ENCODE results near the gene RDX. TPM values are rescaled to one million over a fixed set of nuclear protein-coding genes. Genes with fewer than 3 reads are reported as not detected.

Gene RDX
- total RNA-seq, 1 experiment from 2014 or later, result 77.4 TPM

GRCh38 chr11:110242188-110242587, 54.2 kb downstream of the RDX start (continued):
- TF ChIP-seq ERG (CRISPR knock-in tag; IDR thresholded peaks at IDR 0.05) (no peak), MLX (CRISPR knock-in tag; IDR thresholded peaks at IDR 0.05) (no peak), ZNF532 (CRISPR knock-in tag; IDR thresholded peaks at IDR 0.05; ENCODE audit: borderline replicate concordance) (no peak), ZNF423 (CRISPR knock-in tag; IDR thresholded peaks at IDR 0.05) (no peak), USF2 (CRISPR knock-in tag; IDR thresholded peaks at IDR 0.05) (no peak), TP53 (CRISPR knock-in tag; IDR thresholded peaks at IDR 0.05) (no peak)

GRCh38 chr11:110235966-110236365, 60.4 kb downstream of the RDX start:
- no peaks in the 10 kb centered on the region for H3K27me3 Mint-ChIP-seq (ENCODE audit: low read depth)
- H3K4me1 Mint-ChIP-seq, result no peaks in the 10 kb centered on the region
- no peak for ATAC-seq
- H3K4me3 Mint-ChIP-seq, result no peak overlapping the region
- peaks cover 47% of the 10 kb centered on the region for H3K36me3 Mint-ChIP-seq
- H3K9me3 Mint-ChIP-seq, result no peaks in the 10 kb centered on the region
- ChIA-PET POLR2A (no interaction called here), CTCF (no interaction called here)
- no peak overlapping the region for H3K27ac Mint-ChIP-seq
- no peak for DNase-seq (ENCODE audit: low spot score)
- TF ChIP-seq ZNF317 (CRISPR knock-in tag; IDR thresholded peaks at IDR 0.05; ENCODE audit: borderline replicate concordance, low read depth) (no peak), FOXP4 (CRISPR knock-in tag; IDR thresholded peaks at IDR 0.05) (no peak), IRF2 (CRISPR knock-in tag; IDR thresholded peaks at IDR 0.05; ENCODE audit: borderline replicate concordance, low read depth) (no peak), E2F5 (CRISPR knock-in tag; IDR thresholded peaks at IDR 0.05) (no peak), ZNF512 (CRISPR knock-in tag; IDR thresholded peaks at IDR 0.05; ENCODE audit: borderline replicate concordance) (no peak), EMX1 (CRISPR knock-in tag; IDR thresholded peaks at IDR 0.05) (no peak), MYBL2 (CRISPR knock-in tag; IDR thresholded peaks at IDR 0.05) (no peak), HMGA2 (CRISPR knock-in tag; IDR thresholded peaks at IDR 0.05) (no peak), CBFB (CRISPR knock-in tag; IDR thresholded peaks at IDR 0.05; ENCODE audit: low read depth) (no peak), USF2 (CRISPR knock-in tag; IDR thresholded peaks at IDR 0.05) (no peak), ETV6 (CRISPR knock-in tag; IDR thresholded peaks at IDR 0.05) (no peak), RELA (CRISPR knock-in tag; IDR thresholded peaks at IDR 0.05; ENCODE audit: borderline replicate concordance) (no peak), ATF1 (CRISPR knock-in tag; IDR thresholded peaks at IDR 0.05) (no peak), TEAD1 (CRISPR knock-in tag; IDR thresholded peaks at IDR 0.05) (no peak)
